Activated CD8-positive, alpha-beta memory T cell treated with anti-CD3 and anti-CD28 coated beads for 48 hours (primary cell): ENCODE results near the gene HOXC11.

Source experiments
- DNase-seq, 3 experiments: peaks; one replicate each; pipeline ENCODE4 v3.0.0-alpha.2; 2020; ENCODE audit warnings: low read depth in 2 of 3, low spot score in 2 of 3

Gene HOXC11

DNA sequence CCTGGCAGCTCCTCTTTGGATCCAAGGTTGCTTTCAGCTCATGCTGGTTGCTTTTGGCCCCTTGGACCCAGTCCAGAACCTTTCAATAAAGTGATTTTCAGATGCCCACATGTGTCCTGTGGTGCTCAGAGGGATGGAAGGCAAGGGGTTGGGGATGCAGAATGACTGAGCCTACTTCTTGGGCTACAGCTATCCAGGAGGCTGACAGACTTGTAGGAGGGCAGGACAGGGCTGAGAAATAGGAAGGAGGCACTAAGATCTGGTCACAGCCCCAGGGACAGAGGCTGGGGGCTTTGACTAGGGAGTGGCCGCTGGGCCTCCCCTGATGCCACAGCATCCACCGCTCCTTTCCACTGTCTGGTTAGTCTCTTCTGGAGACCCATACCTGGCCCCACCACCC is 1.2 kb upstream of the HOXC11 start:
- DNase-seq = no peak

DNA sequence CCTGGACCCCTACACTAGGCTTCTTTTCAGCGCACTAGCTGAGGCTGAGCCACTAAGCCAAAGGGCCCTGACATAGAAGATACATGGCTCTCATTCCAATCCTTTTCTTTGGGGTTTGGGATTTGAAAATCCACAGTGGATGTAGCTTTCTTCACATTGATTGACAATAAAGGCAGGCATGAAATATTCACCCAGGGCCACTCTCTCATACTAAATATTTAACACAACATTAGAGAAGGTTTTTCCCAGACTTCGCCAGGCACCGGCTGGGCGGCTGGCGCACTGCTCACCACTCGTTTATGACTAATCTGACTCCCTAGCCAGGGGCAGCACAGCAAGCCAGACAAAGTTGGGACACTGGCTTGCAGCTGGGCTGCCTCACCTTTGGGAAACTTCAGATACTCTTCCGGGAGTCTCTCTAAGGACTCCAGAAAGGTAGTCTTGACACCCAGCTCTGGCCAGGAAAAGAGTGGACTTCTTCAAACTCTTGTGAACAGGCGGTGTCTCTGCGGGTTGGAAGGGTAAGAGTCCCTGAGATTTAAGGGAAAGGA is 699 bp upstream of the HOXC11 start:
- DNase-seq = no peak

DNA sequence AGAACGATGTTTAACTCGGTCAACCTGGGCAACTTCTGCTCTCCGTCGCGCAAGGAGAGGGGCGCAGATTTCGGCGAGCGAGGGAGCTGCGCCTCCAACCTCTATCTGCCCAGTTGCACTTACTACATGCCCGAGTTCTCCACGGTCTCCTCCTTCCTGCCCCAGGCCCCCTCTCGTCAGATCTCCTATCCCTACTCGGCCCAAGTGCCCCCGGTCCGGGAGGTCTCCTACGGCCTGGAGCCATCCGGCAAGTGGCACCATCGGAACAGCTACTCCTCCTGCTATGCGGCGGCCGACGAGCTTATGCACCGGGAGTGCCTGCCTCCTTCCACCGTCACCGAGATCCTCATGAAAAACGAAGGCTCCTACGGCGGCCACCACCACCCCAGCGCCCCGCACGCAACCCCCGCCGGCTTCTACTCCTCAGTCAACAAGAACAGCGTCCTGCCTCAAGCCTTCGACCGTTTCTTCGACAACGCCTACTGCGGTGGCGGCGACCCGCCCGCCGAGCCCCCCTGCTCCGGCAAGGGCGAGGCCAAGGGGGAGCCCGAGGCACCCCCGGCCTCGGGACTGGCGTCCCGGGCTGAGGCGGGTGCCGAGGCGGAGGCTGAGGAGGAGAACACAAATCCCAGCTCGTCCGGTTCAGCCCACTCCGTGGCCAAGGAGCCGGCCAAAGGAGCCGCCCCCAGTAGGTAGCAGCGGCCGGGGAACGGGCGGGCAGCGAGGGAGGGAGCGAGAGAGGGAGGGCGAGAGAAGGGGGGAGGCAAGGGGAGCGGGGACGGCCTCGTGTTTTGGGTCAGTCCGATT is 513 bp downstream of the HOXC11 start:
- DNase-seq = no peak

DNA sequence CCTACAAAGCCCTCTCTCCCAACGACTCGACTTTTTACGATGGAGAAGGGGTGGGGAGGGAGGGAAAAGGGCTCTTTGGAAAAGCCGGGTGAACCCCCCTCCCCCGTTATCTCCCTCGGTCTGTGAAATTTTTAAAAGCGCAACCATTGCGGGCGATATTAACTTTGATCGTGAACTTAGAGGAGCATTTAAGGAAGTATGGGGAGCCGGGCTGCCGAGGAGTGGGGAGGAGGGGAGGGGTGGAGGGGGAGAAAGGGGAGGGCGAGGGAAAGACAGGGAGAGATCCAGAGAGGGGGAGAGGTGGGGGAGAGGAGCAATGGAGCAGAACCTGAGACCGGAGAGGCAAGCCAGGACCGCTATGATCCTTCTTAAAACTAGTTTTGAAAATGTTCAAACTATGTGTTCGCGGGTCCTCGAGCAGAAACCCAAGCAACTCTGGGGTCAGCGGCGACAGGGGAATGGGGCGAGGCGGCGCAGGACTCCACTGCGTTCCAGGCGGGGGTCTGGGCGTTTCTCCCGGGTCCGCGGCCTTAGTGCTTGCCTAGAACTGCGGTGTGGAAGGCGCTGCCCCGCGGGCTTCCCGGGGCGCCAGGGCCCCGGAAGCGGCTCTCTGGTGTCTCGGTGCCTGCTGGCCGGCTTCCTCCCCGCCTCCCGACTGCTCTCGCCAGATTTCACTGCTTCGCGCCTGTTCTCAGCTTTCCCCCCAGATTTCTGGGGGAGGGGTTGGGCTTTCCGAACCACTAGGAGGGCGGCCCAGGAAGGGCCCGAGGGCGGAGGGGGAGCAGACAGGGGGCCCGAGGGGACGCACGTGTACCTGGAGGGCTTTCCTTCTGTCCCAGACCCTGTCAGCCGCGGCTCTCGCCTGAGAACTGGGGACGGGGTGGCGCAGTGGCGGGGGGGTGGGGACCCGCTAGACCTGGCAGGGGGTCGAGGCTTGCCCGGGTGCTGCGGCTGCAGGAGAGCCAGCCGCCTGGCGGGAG is 1.4 kb downstream of the HOXC11 start, which contains the start of gene HOTAIR:
Gene HOTAIR, minus strand, starts transcription at position 871 of the 980 bp plus-strand sequence.
- DNase-seq = no peak

GRCh38 chr12:53975064-53975471 is 2.1 kb downstream of the HOXC11 start:
- DNase-seq = no peak

DNA sequence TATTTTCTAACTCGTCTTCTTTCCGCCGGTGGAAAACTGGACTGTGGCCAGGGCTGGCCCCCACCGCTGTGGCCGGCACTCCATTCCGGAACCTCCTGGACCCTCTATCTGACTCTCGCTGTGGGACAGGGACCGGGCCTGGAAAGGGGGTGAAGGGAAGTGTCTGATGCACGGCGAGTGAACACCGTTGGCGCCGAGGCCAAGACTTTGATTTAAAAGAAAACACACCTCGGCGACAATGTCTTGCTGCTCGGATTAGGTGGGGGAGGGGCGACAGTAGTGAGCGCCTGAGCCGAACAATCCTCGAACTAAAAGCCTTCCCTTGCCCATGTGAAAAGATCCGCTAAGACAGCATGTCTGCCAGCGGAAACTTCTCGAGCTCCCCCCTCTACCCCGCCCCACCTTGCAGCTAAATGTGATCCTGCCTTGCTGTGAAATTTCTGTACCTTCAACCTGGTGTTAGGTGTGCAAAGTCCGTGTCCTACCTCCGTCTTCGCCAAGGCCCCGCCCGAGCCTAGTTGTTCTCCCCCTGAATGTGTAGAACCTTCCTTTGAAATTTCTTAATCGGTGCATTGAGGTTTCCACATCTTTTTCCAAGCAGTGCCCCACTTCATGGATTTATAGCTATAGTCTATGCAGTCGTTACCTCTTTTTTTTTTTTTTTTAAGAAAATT is 2.7 kb downstream of the HOXC11 start:
- no peak for DNase-seq

GRCh38 chr12:53976172-53976822 is 3.4 kb downstream of the HOXC11 start:
- no peak for DNase-seq

GRCh38 chr12:53976823-53977595 is 4.1 kb downstream of the HOXC11 start:
- no peak for DNase-seq

- no peak for DNase-seq
These were observed 4.9 kb downstream of the HOXC11 start for GRCh38 chr12:53977596-53978445.

- no peak for DNase-seq
These were observed 5.8 kb downstream of the HOXC11 start for GRCh38 chr12:53978477-53979356.

DNA sequence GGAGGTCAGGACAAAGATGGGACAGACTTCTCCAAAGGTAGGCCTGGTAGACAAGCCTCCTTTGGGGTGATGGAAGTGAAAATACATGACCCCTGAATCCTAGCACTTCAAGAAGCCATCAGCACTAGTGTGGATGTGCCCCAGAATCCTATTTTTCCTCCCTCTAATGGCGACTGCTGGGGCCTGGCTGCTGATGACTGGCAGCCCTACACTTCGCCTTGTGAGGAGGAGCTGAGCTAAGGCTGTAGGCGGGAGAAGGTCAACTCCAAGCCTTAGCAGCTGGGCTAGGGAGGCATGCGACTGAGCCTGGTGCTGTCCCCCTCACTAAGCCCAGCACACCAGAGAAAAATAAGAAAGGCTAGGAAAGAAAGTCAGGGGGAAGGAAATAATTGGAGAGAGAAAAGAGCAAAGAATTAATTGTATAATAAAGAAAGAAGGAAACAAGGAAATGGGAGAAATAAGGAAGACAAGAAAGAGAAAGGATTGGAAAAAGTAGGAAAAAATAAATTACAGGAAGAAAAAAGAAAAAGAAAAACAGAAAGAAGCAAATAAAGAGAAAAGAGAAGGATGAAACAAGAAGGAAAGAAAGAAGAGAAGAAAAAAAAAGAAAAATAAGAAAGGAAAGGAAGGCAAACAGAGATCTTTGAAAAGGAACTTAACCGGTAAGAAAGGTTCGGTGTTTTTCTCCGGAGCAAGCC is 7.3 kb downstream of the HOXC11 start:
- no peak for DNase-seq

GRCh38 chr12:53980802-53981496 is 8.0 kb downstream of the HOXC11 start:
- DNase-seq = no peak

DNA sequence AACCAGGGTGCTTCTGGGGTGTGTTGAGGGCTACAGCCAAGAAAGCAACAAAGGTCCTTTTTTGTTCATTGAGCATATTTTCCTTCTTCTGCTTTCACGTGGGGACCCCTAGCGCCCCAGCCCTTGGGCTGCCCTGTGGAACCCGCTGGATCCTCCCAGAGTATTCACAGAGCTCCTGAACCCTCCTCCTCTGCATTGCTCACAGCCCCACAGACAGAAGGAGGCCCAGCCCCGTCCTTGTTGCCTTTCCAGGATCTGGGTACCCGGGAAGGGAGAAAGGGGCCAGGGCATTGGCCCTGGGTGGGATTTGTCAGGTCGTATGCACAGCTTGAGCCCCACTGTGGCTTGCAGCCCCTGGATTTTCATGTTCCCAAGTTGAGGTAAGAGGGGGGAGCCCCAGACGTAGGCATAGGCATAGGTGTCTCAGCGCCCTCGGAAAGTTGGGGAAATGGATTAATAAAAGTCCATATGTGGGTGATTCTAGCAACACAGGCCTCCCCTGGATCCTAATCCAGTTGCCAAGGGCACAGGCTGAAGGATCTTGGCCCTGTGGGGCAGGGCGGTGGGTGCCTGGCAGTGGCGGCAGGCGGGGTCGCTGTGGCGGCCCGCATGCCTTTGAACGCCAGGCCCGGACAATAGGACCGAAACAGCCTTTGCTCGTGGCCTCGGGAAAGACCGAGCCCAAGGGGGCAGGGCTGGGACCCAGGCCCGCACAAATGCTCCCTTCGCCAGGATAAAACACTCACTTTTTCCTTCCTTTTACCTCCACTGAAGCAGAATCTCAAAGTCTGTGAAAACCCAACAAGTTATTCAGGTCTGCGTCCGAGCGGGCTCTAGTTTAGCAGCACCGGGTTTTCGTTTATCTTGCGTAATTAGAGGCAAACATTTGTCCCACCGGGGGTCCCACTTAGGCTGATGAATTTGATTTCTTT is 9.0 kb downstream of the HOXC11 start:
- no peak for DNase-seq

DNA sequence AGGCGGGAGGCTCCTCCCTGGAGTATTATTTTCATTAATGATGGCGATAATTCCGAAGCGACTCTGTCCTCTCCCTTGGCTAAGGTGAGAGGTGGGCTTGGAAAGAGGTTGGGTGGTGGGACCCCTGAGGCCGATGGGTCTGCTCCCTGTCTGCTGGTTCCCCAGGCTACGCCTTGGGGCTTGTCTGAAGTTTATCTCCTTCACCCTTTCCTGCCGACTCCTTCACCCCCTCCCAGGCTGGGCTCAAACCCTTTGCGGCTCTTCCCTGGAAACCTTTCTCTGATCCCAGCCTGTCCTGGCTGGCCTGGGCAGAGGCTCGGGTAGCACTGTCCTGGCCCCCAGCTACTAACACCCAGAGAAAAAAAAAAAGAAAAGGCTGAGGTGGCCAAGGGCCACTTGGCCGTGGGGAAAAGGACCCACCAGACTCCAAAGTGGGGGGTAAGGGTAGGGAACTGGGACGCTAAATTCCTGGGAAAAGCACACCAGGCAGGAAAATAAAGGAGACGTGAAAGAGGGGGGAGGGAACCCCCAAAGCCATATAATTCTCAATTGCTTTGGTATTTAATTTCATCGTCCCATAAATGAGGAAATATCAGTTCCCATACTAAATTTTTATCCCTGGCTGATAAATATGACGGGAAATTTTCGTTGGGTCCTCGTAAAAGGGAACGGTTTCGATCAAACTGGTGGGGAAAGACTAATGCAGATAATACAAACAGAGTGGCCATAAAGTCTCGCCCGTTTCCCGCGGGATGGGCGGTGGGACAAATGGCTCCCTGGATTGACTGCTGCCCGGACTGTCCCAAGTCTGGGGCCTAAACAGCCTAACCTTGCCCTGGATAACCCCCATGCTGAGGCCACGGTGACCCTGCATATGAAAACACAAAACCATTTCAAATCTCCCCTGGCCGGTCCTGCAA is 10.0 kb downstream of the HOXC11 start:
- no peak for DNase-seq

GRCh38 chr12:53983568-53983949 is 10.6 kb downstream of the HOXC11 start:
- no peak for DNase-seq
